SK-N-SH treated with all-trans-retinoic acid at 6 μM for 48 hours (cell line): Measurements from ENCODE around the gene FOXC1.
A peak's percentile ranks its signal among the peaks of the same experiment; 100 is the strongest.

Source experiments
- ATAC-seq: fragments of 200-7000 bp; cut with Tn5 transposase; 3 replicates; pipeline ENCODE4 v1.9.1; 2020; ENCODE audit warnings: mild to moderate bottlenecking, moderate library complexity
- ARNTL ChIP-seq: fragments of 450-650 bp; formaldehyde crosslinking; IDR thresholded peaks from 2 replicates; pipeline ENCODE4 v1.5.0; 2020; ENCODE audit warnings: low read depth, mild to moderate bottlenecking, moderate library complexity, borderline replicate concordance
- BACH2 ChIP-seq: fragments of 250-450 bp; sonication (Bioruptor Pico); IDR thresholded peaks from 2 replicates; pipeline ENCODE4 v1.9.0; 2021; ENCODE audit warnings: mild to moderate bottlenecking, borderline replicate concordance
- CSDC2 ChIP-seq: fragments of 250-450 bp; sonication (Bioruptor Pico); IDR thresholded peaks from 2 replicates; pipeline ENCODE4 v1.5.0; 2020; ENCODE audit warnings: mild to moderate bottlenecking, moderate library complexity
- GLIS3 ChIP-seq: fragments of 250-450 bp; sonication (Bioruptor Pico); IDR thresholded peaks from 2 replicates; pipeline ENCODE4 v1.5.0; 2020; ENCODE audit warnings: mild to moderate bottlenecking, moderate library complexity
- ISL1 ChIP-seq: fragments of 250-450 bp; sonication (Bioruptor Pico); IDR thresholded peaks from 2 replicates; pipeline ENCODE4 v2.1.2; 2022; ENCODE audit warnings: mild to moderate bottlenecking, moderate library complexity
- PPARA ChIP-seq: fragments of 250-450 bp; sonication (Bioruptor Pico); IDR thresholded peaks from 2 replicates; pipeline ENCODE4 v1.5.0; 2020; ENCODE audit warnings: mild to moderate bottlenecking, borderline replicate concordance
- RARB ChIP-seq: fragments of 250-450 bp; sonication (Bioruptor Pico); IDR thresholded peaks from 2 replicates; pipeline ENCODE4 v1.8.0; 2021; ENCODE audit warnings: mild to moderate bottlenecking, moderate library complexity
- SNAI2 ChIP-seq: fragments of 250-450 bp; sonication (Bioruptor Pico); IDR thresholded peaks from 2 replicates; pipeline ENCODE4 v1.5.0; 2020; ENCODE audit warnings: mild to moderate bottlenecking, moderate library complexity
- TOX ChIP-seq: fragments of 250-450 bp; sonication (Bioruptor Pico); IDR thresholded peaks from 2 replicates; pipeline ENCODE4 v1.8.0; 2021; ENCODE audit warnings: mild to moderate bottlenecking, moderate library complexity, borderline replicate concordance
- ZC3H10 ChIP-seq: fragments of 250-450 bp; sonication (Bioruptor Pico); IDR thresholded peaks from 2 replicates; pipeline ENCODE4 v1.5.1; 2021; ENCODE audit warnings: mild to moderate bottlenecking, moderate library complexity
- ZFP3 ChIP-seq: fragments of 250-450 bp; sonication (Bioruptor Pico); IDR thresholded peaks from 2 replicates; pipeline ENCODE4 v1.5.0; 2020; ENCODE audit warnings: mild to moderate bottlenecking, moderate library complexity
- ZFP30 ChIP-seq: fragments of 450-650 bp; formaldehyde crosslinking; IDR thresholded peaks from 2 replicates; pipeline ENCODE4 v1.5.0; 2022; ENCODE audit warnings: mild to moderate bottlenecking, moderate library complexity
- ZNF565 ChIP-seq: fragments of 450-650 bp; formaldehyde crosslinking; conservative IDR thresholded peaks from 2 replicates; pipeline ENCODE4 v1.5.0; 2020; ENCODE audit warnings: low read depth, mild to moderate bottlenecking, moderate library complexity
- ZNF8 ChIP-seq: fragments of 450-650 bp; formaldehyde crosslinking; IDR thresholded peaks from 2 replicates; pipeline ENCODE4 v1.5.0; 2020; ENCODE audit warnings: mild to moderate bottlenecking, moderate library complexity
- TF ChIP-seq, protein P1 (sequence below): fragments of 250-450 bp; sonication (Bioruptor Pico); IDR thresholded peaks from 2 replicates; pipeline ENCODE4 v1.5.0; 2020; ENCODE audit warnings: mild to moderate bottlenecking, moderate library complexity
- TF ChIP-seq, protein P2 (sequence below): fragments of 250-450 bp; sonication (Bioruptor Pico); IDR thresholded peaks from 2 replicates; pipeline ENCODE4 v1.8.0; 2021; ENCODE audit warnings: low read depth, mild to moderate bottlenecking, moderate library complexity, borderline replicate concordance
- TF ChIP-seq, protein P3 (sequence below): fragments of 250-450 bp; sonication (Bioruptor Pico); IDR thresholded peaks from 2 replicates; pipeline ENCODE4 v1.8.0; 2020; ENCODE audit warnings: mild to moderate bottlenecking, moderate library complexity, borderline replicate concordance
- TF ChIP-seq, protein P4 (sequence below): fragments of 250-450 bp; sonication (Bioruptor Pico); IDR thresholded peaks from 2 replicates; pipeline ENCODE4 v1.5.1; 2020; ENCODE audit warnings: low read depth, mild to moderate bottlenecking, moderate library complexity

The FOXC1 gene

DNA sequence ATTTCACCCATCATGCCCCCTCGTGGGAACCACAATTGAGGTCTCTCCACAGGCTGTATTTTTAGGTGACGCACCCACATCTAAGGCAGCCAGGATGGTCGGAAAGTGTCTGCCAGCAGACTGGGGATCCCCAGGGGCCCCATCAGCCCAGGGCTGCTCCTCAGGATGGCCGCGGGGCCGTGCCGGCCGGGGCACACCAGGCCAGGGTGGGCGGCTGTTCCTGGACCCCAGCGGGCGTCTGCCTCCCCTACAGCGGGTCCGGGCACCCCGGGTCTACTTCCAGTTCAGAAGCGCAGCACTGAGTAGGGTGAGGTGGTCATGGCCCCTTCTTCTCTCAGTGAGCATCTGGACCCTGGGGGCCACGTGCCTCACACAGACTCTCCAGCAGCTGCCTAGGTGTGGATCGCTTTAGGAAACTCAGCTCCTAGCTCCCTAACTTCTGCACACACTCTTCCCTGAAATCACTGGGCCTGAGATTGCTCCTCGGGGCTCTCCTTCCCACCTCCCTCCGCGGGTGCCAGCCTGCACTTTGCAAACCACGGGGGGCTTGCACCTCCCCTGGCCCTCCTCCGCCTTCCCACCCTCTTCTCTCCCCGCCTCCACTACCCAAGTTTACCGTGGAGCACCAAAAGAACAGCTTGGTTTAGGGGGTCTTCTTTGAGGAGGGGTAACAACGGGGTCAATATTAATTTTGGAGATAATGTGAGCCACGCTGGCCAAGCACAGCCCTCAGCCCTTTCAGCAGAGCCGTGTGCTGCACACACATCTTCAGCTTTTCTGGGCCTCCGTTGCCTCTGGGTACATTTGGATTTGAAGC, 14.2 kb upstream of the FOXC1 start (continued):
- TF ChIP-seq, protein P1, sequence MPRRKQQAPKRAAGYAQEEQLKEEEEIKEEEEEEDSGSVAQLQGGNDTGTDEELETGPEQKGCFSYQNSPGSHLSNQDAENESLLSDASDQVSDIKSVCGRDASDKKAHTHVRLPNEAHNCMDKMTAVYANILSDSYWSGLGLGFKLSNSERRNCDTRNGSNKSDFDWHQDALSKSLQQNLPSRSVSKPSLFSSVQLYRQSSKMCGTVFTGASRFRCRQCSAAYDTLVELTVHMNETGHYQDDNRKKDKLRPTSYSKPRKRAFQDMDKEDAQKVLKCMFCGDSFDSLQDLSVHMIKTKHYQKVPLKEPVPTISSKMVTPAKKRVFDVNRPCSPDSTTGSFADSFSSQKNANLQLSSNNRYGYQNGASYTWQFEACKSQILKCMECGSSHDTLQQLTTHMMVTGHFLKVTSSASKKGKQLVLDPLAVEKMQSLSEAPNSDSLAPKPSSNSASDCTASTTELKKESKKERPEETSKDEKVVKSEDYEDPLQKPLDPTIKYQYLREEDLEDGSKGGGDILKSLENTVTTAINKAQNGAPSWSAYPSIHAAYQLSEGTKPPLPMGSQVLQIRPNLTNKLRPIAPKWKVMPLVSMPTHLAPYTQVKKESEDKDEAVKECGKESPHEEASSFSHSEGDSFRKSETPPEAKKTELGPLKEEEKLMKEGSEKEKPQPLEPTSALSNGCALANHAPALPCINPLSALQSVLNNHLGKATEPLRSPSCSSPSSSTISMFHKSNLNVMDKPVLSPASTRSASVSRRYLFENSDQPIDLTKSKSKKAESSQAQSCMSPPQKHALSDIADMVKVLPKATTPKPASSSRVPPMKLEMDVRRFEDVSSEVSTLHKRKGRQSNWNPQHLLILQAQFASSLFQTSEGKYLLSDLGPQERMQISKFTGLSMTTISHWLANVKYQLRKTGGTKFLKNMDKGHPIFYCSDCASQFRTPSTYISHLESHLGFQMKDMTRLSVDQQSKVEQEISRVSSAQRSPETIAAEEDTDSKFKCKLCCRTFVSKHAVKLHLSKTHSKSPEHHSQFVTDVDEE (CRISPR knock-in tag): no peak

DNA sequence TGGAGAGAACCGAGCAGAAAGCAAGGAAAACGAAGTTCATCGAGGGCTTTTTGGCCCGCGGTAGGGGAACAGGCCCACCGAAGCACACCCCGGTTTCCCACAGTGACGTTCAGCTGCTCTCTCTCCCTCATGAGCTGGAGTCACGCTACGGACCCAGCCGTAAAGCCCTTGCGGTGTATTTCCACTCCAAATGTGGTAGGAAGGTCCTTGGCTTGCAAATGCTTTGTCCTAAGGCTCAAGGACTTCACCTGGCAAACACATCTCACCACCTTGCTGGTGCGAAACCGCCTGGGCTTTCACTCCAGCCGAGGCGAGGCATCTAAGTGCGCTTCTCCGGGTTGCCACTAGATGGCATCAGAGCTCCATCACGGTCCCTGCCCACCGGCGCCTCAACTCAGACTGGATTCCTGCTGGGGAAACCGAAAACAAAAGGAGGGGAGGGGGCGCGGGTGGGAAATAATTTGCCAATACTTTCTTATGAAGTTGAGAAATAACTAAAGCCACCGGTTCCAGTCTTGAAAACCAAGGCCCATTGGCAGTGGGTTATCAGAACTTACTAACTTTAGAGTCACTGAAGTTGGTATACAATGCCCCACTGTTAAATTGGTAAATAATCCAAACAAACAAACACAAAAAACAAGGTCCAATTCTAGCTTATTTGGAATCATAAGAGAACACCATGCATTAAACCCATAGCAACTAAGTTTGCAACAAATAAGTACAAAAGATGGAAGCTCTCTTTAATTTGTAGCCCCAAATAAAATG, 13.4 kb upstream of the FOXC1 start:
- peak; percentile 87 for ATAC-seq
- no peak for TF ChIP-seq RARB (CRISPR knock-in tag)
- no peak for TF ChIP-seq CSDC2 (CRISPR knock-in tag)
- no peak for TF ChIP-seq PPARA
- no peak for TF ChIP-seq ZFP3 (CRISPR knock-in tag)
- TF ChIP-seq, protein P1 (CRISPR knock-in tag): no peak
- TF ChIP-seq, protein P2, sequence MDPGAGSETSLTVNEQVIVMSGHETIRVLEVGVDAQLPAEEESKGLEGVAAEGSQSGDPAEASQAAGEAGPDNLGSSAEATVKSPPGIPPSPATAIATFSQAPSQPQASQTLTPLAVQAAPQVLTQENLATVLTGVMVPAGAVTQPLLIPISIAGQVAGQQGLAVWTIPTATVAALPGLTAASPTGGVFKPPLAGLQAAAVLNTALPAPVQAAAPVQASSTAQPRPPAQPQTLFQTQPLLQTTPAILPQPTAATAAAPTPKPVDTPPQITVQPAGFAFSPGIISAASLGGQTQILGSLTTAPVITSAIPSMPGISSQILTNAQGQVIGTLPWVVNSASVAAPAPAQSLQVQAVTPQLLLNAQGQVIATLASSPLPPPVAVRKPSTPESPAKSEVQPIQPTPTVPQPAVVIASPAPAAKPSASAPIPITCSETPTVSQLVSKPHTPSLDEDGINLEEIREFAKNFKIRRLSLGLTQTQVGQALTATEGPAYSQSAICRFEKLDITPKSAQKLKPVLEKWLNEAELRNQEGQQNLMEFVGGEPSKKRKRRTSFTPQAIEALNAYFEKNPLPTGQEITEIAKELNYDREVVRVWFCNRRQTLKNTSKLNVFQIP (CRISPR knock-in tag): no peak
- no peak for TF ChIP-seq ZNF565 (CRISPR knock-in tag)
- no peak for TF ChIP-seq SNAI2 (CRISPR knock-in tag)
- no peak for TF ChIP-seq TOX
- no peak for TF ChIP-seq ZNF8 (CRISPR knock-in tag)
- TF ChIP-seq, protein P3, sequence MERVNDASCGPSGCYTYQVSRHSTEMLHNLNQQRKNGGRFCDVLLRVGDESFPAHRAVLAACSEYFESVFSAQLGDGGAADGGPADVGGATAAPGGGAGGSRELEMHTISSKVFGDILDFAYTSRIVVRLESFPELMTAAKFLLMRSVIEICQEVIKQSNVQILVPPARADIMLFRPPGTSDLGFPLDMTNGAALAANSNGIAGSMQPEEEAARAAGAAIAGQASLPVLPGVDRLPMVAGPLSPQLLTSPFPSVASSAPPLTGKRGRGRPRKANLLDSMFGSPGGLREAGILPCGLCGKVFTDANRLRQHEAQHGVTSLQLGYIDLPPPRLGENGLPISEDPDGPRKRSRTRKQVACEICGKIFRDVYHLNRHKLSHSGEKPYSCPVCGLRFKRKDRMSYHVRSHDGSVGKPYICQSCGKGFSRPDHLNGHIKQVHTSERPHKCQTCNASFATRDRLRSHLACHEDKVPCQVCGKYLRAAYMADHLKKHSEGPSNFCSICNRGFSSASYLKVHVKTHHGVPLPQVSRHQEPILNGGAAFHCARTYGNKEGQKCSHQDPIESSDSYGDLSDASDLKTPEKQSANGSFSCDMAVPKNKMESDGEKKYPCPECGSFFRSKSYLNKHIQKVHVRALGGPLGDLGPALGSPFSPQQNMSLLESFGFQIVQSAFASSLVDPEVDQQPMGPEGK (CRISPR knock-in tag): no peak
- no peak for TF ChIP-seq ZC3H10 (CRISPR knock-in tag)
- TF ChIP-seq ISL1: no peak
- TF ChIP-seq ARNTL (CRISPR knock-in tag): no peak
- no peak for TF ChIP-seq GLIS3
- TF ChIP-seq, protein P4, sequence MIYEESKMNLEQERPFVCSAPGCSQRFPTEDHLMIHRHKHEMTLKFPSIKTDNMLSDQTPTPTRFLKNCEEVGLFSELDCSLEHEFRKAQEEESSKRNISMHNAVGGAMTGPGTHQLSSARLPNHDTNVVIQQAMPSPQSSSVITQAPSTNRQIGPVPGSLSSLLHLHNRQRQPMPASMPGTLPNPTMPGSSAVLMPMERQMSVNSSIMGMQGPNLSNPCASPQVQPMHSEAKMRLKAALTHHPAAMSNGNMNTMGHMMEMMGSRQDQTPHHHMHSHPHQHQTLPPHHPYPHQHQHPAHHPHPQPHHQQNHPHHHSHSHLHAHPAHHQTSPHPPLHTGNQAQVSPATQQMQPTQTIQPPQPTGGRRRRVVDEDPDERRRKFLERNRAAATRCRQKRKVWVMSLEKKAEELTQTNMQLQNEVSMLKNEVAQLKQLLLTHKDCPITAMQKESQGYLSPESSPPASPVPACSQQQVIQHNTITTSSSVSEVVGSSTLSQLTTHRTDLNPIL (CRISPR knock-in tag): no peak
- no peak for TF ChIP-seq ZFP30 (CRISPR knock-in tag)
- no peak for TF ChIP-seq BACH2 (CRISPR knock-in tag)
